A673 (cell line): ENCODE data around the gene NOL8. TPM values are rescaled to one million over a fixed set of nuclear protein-coding genes. Genes with fewer than 3 reads are reported as not detected.
A peak's percentile ranks its signal among the peaks of the same experiment; 100 is the strongest.

Source experiments
- BruUV-seq: library from RNA; stranded (reverse); fragments of 400-500 nt; replicated peaks from 2 replicates; lab custom pipeline; 2021; lab: Mats Ljungman, UMichigan
- CTCF ChIA-PET: fragments of 300-600 bp; sonication (Branson Sonifier 250); formaldehyde crosslinking; loops from one replicate; lab custom pipeline; 2022; ENCODE audit warnings: antibody characterized with exemption; lab: Charles Lee
- POLR2A ChIA-PET: fragments of 300-600 bp; sonication (Branson Sonifier 250); formaldehyde crosslinking; loops from one replicate; lab custom pipeline; 2022; ENCODE audit warnings: antibody characterized with exemption; ENCODE audit not compliant: low non-redundant PET; lab: Charles Lee
- DNase-seq: peaks from one replicate; pipeline ENCODE4 v3.0.0-alpha.2; 2015; ENCODE audit warnings: low spot score
- H3K27ac ChIP-seq: fragments of 200-600 bp; sonication (generic); 2 replicates; pipeline ENCODE4 v1.5.1; 2016; ENCODE audit warnings: mixed run types, low read depth, mild to moderate bottlenecking, mixed read lengths, antibody characterized with exemption, low read length; ENCODE audit not compliant: poor library complexity, severe bottlenecking
- H3K27me3 ChIP-seq: fragments of 200-600 bp; sonication (generic); replicated peaks from 2 replicates; pipeline ENCODE4 v1.6.1; 2017; ENCODE audit warnings: mixed run types, low read depth, mild to moderate bottlenecking, mixed read lengths, antibody characterized with exemption, low read length; ENCODE audit not compliant: insufficient read depth, poor library complexity
- H3K36me3 ChIP-seq: fragments of 200-600 bp; sonication (generic); 2 replicates; pipeline ENCODE4 v1.6.1; 2016; ENCODE audit warnings: mixed run types, mild to moderate bottlenecking, mixed read lengths, antibody characterized with exemption, low read length; ENCODE audit not compliant: insufficient read depth, poor library complexity, severe bottlenecking
- H3K4me1 ChIP-seq: fragments of 200-600 bp; sonication (generic); 2 replicates; pipeline ENCODE4 v1.6.1; 2017; ENCODE audit warnings: mixed run types, mild to moderate bottlenecking, mixed read lengths, antibody characterized with exemption, low read length; ENCODE audit not compliant: insufficient read depth, poor library complexity, severe bottlenecking
- H3K4me3 ChIP-seq: fragments of 200-600 bp; sonication (generic); 2 replicates; pipeline ENCODE4 v1.5.1; 2016; ENCODE audit warnings: low read depth, mixed run types, mild to moderate bottlenecking, mixed read lengths, low read length; ENCODE audit not compliant: poor library complexity, severe bottlenecking
- H3K9me3 ChIP-seq: fragments of 200-600 bp; sonication (generic); 2 replicates; pipeline ENCODE4 v1.6.1; 2016; ENCODE audit warnings: mixed run types, low read depth, mild to moderate bottlenecking, mixed read lengths, antibody characterized with exemption, low read length; ENCODE audit not compliant: poor library complexity, severe bottlenecking
- EZH2 ChIP-seq: fragments of 200-600 bp; sonication (generic); IDR thresholded peaks from 2 replicates; pipeline ENCODE4 v1.6.1; 2017; ENCODE audit warnings: borderline replicate concordance, low read depth, mild to moderate bottlenecking, mixed read lengths, antibody characterized with exemption, low read length; ENCODE audit not compliant: poor library complexity, severe bottlenecking
- intact Hi-C: fragments of 100-400 bp; cut with micrococcal nuclease; formaldehyde crosslinking; loops from one replicate; pipeline ENCODE4 v1.10.0; 2022; ENCODE audit not compliant: unreplicated experiment
- total RNA-seq: library from RNA; stranded (reverse); gene quantifications from 2 replicates; pipeline ENCODE4 v1.2.3, GENCODE V29; 2021
- TF ChIP-seq, protein P1 (sequence below): fragments of 300-800, 200-600 bp; sonication (generic); conservative IDR thresholded peaks from 2 replicates; pipeline ENCODE4 v1.5.1; 2017; ENCODE audit warnings: low read depth, mild to moderate bottlenecking, antibody characterized with exemption, low read length, moderate library complexity, mixed read lengths

Gene NOL8
- total RNA-seq, 1 experiment from 2014 or later: 59.7 TPM

DNA sequence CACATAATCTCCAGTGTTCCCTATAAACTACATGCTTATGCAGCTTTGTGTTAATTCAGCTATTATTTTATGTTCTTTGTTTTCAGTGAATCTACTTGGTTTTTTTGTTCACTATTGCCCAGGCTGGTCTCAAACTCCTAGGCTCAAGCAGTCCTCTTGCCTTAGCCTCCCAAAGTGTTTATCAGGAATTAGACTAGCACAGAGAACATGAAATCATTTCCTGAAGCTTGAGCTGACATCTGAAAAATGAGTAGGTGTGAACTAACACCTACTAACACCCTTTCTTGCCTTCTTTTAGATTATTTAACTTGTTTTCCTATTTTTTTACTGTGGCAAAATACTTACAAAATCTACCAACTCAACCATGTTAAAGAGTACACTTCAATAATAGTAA lies 25.6 kb upstream of the NOL8 start:
- no TSS peak for BruUV-seq
- intact Hi-C loops: no loop called here
- no peak for DNase-seq
- Histone ChIP-seq H3K36me3 (peaks cover 5% of the 10 kb centered on the region), H3K4me3 (no peak overlapping the region), H3K27ac (peak overlapping the region; percentile 8), H3K4me1 (peaks cover 14% of the 10 kb centered on the region), H3K9me3 (no peaks in the 10 kb centered on the region), H3K27me3 (no peaks in the 10 kb centered on the region)
- CTCF ChIA-PET: no interaction called here
- no peak for TF ChIP-seq EZH2
- TF ChIP-seq, protein P1, sequence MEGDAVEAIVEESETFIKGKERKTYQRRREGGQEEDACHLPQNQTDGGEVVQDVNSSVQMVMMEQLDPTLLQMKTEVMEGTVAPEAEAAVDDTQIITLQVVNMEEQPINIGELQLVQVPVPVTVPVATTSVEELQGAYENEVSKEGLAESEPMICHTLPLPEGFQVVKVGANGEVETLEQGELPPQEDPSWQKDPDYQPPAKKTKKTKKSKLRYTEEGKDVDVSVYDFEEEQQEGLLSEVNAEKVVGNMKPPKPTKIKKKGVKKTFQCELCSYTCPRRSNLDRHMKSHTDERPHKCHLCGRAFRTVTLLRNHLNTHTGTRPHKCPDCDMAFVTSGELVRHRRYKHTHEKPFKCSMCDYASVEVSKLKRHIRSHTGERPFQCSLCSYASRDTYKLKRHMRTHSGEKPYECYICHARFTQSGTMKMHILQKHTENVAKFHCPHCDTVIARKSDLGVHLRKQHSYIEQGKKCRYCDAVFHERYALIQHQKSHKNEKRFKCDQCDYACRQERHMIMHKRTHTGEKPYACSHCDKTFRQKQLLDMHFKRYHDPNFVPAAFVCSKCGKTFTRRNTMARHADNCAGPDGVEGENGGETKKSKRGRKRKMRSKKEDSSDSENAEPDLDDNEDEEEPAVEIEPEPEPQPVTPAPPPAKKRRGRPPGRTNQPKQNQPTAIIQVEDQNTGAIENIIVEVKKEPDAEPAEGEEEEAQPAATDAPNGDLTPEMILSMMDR: no peak
- POLR2A ChIA-PET: no interaction called here

DNA sequence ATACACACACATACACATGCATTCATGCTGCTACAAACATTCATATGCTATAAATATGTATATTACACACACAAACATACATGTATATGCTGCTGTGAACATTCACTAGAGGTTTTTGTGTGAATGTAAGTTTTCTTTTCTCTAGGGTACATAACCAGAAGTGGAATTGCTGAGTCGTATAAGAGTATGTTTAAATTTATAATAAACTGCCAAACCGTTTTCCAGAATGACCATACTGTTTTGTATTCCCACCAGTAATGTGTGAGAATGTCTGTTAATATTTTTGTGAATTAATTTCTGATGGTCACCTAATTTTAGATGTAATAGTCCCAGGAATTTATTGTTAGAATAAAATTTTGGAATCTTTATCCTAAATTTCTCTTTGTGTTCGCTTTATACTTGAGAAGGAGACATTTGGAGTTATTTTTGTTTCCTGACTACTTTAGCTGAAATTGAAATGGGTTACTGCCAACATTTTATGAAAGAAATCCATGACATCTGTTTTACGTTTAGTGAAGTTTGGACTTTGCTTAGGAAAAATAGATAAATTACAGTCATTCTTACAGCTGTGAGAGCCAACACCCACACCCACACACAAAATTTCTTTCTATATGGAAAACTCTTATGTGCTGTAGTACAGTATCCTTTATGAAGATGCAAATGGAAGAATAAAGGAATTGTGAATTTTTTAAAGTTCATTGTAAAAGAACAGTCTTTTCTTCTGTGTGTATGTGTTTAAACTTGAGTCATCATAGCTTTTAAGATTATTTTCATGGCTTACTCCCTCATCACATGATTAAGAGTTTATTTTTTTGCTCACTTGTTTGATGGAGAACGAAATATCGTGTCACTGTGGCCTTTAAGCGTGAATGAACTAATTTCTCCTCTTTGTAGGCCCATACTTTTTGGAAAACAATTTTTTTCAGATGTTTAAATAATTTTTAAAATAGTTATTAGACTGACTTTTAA lies 24.9 kb upstream of the NOL8 start:
- Histone ChIP-seq H3K36me3 (peaks cover 5% of the 10 kb centered on the region), H3K27ac (peak overlapping the region; percentile 8), H3K9me3 (no peaks in the 10 kb centered on the region), H3K4me1 (peaks cover 14% of the 10 kb centered on the region), H3K4me3 (no peak overlapping the region), H3K27me3 (no peaks in the 10 kb centered on the region)
- no TSS peak for BruUV-seq
- intact Hi-C loops: no loop called here
- ChIA-PET CTCF (no interaction called here), POLR2A (no interaction called here)
- DNase-seq: peak; percentile 13
- no peak for TF ChIP-seq EZH2
- TF ChIP-seq, protein P1: no peak

DNA sequence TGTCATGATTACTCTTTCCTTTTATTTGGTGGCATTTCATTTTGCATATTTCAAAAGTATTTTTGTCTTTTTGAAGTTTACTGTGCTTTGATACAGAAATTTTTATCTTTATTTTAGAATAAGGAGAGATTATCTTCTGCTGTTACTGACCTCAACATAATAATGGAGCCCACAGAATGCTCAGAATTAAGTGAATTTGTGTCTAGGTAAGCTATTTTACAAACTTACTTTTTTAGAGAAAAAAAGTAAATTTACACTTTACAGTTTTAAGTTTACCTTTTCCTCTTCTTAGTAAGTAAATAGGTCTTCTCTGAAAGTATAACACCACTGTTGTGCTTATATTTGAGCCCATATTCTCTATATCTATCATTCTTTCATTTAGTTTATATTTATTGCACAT lies 20.4 kb upstream of the NOL8 start:
- Histone ChIP-seq H3K4me3 (no peak overlapping the region), H3K9me3 (no peaks in the 10 kb centered on the region), H3K27me3 (no peaks in the 10 kb centered on the region), H3K36me3 (peaks cover 5% of the 10 kb centered on the region), H3K27ac (no peak overlapping the region), H3K4me1 (peaks cover 9% of the 10 kb centered on the region)
- BruUV-seq: no TSS peak
- POLR2A ChIA-PET: no interaction called here
- intact Hi-C loops: no loop called here
- TF ChIP-seq, protein P1: no peak
- TF ChIP-seq EZH2: no peak
- CTCF ChIA-PET: no interaction called here
- DNase-seq: no peak
